ENCODE results near the gene FLVCR1.
"Not testable (repeated sequence)": the region's sequence is repeated elsewhere in the genome, so short reads cannot be mapped to it uniquely, and the experiment has no call there.

Gene FLVCR1

DNA sequence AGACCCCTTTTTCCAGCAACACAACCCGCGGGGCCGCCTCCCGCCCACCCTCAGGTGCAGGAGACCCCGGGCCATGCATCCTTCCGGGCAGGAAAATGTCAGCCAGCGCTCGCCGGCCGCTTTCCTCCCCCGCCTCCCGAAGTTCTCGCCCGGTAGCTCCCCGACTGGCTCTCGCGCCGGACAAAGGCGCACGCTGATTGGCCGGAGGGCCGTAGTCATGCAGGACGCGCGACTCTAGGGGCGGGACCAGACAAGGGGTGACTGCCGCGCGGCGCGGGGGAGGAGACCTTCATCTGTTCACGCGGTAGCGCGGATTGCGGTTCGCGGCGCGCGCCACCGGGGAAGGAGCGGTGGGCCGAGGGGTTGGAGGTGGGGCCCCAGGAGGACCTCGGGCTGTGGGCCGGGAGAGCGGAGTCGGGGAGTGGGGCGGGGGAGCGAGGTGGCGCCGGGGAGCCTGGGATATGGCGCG lies at the start of gene FLVCR1:
Gene FLVCR1, plus strand, starts transcription at position 284 of the 469 bp plus-strand sequence. Its CDS starts 178 bp downstream, at position 462.
- DNase-seq: peak; percentile 99

- peak; percentile 15 for DNase-seq
Measured at GRCh38 chr1:212814537-212815334, 43.3 kb upstream of the FLVCR1 start.

GRCh38 chr1:212816567-212817278 lies 41.4 kb upstream of the FLVCR1 start:
- DNase-seq: no peak

- DNase-seq: no peak
Measured at GRCh38 chr1:212819726-212820125, 38.3 kb upstream of the FLVCR1 start.

DNA sequence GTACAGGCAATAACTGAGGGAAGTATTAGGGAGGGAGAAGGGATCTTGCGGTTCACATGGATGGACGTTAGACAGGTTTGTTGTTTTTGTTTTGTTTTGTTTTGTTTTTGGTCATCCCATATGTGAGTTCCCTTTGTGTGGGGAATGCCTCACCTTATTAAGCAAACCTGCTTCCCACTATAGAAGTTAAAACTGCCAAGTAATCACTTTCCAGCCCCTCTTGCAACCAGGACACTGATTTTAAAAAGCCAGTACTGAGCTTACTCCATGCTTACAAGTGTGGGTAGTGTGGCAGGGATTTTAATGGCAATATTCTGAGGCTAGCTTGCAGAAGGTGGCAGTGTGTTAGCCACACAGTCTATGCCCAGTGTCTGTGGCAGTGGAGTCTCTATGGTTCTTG lies 37.1 kb upstream of the FLVCR1 start:
- DNase-seq: no peak

- no peak for DNase-seq
Measured at GRCh38 chr1:212822956-212823355, 35.1 kb upstream of the FLVCR1 start.

- no peak for DNase-seq
Measured at GRCh38 chr1:212824201-212824600, 33.9 kb upstream of the FLVCR1 start.

- no peak for DNase-seq
Measured at GRCh38 chr1:212825798-212826452, 32.1 kb upstream of the FLVCR1 start.

DNA sequence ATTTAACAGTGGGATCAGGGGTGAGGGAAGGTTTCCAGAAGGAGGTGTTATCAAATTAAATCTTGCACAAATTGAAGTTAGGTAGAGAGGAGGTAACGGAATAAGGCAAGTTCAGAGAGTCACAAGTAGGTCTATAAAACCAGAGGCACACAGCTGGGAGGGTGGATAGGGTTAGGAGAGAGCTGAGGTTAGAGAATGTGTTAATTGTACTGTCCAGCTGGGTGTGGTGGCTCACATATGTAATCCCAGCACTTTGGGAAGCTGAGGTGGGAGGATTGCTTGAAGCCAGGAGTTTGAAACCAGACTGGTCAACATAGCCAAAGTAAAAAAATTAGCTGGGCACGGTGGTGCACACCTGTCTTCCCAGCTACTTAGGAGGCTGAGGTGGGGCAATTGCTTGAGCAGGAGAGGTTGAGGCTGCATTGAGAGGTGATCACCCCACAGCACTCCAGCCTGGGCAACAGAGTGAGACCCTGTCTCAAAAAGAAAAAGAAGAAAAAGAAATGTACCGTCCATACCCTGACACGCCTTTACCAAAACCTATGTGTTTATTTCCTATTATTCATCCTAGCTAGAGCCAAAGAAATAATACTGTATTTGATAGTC lies 30.8 kb upstream of the FLVCR1 start:
- no peak for DNase-seq

DNA sequence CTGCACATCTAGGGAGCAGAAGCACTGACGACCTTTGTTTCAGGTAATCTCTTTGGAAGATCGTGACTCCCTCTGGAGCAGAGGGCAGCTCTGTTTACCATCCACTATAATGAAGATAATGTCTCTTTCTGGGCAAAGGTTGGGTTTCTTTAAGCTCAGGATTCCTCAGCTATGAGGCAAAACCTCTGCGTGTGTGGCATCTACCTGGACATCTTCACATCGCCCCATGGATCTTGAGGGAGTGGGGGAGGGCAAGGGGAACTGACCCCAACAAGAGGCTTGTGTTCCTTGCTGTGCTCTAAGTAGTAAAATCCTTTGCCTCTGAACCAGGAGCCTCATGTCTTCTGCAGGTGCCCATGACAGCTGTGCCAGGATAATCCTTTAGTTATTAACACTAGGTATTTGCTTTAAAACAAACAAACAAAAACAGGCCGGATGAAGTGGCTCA lies 30.2 kb upstream of the FLVCR1 start:
- no peak for DNase-seq

DNA sequence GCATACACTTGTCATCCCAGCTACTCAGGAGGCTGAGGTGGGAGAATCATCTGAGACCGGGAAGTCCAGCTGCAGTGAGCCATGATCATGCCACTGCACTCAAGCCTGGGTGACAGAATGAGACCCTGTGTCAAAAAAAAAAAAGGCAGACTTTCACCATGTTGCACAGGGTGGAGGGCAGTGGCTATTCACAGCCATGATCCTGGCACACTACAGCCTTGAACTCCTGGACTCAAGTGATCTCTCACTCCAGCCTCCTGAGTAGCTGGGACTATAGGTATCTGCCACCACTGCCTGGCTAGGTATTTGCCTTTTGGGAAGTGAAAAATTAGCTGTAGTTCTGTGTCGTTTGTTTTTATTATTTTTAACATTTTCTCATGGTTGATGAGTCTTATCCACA lies 29.7 kb upstream of the FLVCR1 start:
- DNase-seq: no peak

- DNase-seq: not testable (repeated sequence)
Measured at GRCh38 chr1:212833211-212834207, 24.6 kb upstream of the FLVCR1 start.

DNA sequence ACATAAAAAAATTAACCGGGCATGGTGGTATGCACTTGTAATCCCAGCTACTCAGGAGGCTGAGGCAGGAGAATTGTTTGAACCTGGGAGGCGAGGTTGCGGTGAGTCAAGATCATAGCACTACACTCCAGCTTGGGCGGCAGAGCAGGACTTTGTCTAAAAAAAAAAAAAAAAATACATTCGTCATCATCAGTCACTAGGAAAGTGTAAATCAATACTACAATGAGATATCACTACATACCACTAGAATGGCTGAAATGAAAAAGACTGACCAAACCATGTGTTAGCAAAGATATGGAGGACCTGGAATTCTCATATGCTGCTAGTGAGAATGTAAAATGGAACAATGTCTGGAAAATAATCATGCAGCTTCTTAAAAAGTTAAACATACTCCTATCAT lies 19.9 kb upstream of the FLVCR1 start:
- no peak for DNase-seq

DNA sequence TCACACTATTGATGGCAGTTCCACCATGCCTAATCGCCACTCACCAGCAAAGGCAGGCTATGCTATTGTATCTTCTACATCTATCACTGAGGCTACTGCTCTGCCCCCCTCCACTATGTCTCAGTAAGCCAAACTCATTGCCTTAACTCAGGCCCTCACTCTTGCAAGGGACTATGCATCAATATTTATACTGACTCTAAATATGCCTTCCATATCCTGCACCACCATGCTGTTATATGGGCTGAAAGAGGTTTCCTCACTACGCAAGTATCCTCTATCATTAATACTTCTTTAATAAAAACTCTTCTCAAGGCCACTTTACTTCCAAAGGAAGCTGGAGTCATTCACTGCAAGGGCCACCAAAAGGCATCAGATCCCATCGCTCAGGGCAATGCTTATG lies 13.6 kb upstream of the FLVCR1 start:
- not testable (repeated sequence) for DNase-seq

DNA sequence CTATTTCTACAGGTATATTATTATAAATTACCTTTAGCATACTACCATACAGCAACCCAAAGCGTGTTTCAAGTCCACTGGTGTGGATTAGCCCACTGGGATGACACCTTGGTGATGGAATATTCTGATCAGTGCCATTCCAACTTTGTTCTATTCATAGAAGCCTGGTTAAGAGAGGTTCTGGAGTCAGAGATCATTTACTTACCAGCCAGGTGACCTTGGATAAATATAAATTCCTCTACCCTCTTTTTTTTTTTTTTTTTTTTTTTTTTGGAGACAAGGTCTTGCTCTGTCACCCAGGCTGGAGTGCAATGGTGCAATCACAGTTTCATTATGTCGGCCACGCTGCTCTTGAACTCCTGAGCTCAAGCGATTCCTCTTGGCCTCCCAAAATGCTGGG lies 10.5 kb upstream of the FLVCR1 start, which contains the start of gene SPATA45:
Gene SPATA45, minus strand, starts transcription at position 101 of the 400 bp plus-strand sequence. CDS start 11,500 bp downstream, outside the sequence.
- DNase-seq: no peak

- DNase-seq: no peak
Measured at GRCh38 chr1:212852105-212852688, 5.9 kb upstream of the FLVCR1 start.

GRCh38 chr1:212853658-212854057 lies 4.4 kb upstream of the FLVCR1 start:
- no peak for DNase-seq

DNA sequence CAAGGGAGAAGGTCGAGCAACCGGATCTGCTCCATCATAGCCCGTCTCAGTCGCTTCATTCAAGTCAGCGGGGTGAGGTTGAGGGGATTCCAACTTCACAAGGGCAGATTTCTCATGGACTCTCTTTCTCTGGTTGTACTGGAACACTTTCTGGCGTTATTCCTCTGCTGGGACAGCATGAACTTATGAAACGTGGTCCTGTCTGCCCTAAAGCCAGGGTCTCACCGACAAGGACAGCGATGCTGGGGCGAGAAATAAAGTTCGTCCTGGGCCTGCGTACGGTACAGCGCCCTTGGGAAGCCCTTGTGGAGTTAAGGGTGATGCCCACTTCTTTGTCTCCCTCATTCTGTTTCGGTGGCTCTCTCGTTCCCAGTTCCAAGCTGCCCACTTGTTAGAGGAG lies 1.3 kb upstream of the FLVCR1 start:
- no peak for DNase-seq

- peak; percentile 54 for DNase-seq
Measured at GRCh38 chr1:212858461-212859265, 588 bp downstream of the FLVCR1 start.

Measured in RPMI8226 (cell line).